C4-2B (cell line): ENCODE measurements around the gene SCP2D1.

ENCODE experiments used
- H3K27ac ChIP-seq: fragments of 450-650 bp; 2 replicates; pipeline ENCODE4 v1.5.1; 2017
- CTCF ChIP-seq: fragments of 450-650 bp; conservative IDR thresholded peaks from 2 replicates; pipeline ENCODE4 v1.5.1; 2017; ENCODE audit warnings: mild to moderate bottlenecking
- ZFX ChIP-seq: fragments of 450-650 bp; IDR thresholded peaks from 2 replicates; pipeline ENCODE4 v1.6.1; 2017

The SCP2D1 gene

GRCh38 chr20:18815194-18815942 is 1.8 kb downstream of the SCP2D1 start:
- H3K27ac ChIP-seq = no peak overlapping the region
- no peak for TF ChIP-seq CTCF
- TF ChIP-seq ZFX = no peak

GRCh38 chr20:18822832-18823231 is 9.2 kb downstream of the SCP2D1 start:
- H3K27ac ChIP-seq = no peak overlapping the region
- TF ChIP-seq ZFX (no peak), CTCF (no peak)

GRCh38 chr20:18831830-18832499 is 18.4 kb downstream of the SCP2D1 start:
- no peak for TF ChIP-seq ZFX
- no peak for TF ChIP-seq CTCF
- no peak overlapping the region for H3K27ac ChIP-seq

DNA sequence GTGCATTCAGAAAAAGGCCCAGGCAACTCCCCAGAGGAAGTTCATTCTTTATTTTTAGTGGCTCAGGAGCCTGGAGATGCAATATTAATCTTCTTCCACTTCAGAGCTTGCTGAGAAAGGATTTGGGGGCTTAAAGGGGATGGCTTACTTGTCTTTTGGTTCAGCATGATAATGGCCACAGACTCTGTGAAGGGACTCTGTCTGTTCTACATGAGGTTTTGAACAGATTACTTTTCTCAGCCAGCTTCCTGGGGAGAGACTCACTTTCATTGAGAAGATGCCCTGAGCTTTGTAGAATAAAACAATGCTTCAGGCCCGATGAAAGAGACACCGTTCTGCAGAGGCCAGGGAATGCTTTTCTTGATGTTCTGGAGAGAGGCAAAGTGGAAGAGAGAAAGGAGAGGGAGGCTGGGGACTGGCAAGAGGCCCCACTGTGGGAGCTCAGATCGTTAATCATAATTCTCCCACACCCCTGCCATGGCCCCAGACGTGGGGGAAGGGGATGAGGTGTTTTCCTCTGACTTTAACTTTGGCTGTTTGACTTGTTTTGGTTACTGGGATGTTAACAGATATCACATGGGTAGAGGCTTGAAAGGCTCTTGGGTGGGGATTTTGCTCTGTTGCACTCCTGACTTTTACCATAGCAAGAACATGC is 19.1 kb downstream of the SCP2D1 start:
- H3K27ac ChIP-seq = no peak overlapping the region
- TF ChIP-seq ZFX = no peak
- no peak for TF ChIP-seq CTCF

DNA sequence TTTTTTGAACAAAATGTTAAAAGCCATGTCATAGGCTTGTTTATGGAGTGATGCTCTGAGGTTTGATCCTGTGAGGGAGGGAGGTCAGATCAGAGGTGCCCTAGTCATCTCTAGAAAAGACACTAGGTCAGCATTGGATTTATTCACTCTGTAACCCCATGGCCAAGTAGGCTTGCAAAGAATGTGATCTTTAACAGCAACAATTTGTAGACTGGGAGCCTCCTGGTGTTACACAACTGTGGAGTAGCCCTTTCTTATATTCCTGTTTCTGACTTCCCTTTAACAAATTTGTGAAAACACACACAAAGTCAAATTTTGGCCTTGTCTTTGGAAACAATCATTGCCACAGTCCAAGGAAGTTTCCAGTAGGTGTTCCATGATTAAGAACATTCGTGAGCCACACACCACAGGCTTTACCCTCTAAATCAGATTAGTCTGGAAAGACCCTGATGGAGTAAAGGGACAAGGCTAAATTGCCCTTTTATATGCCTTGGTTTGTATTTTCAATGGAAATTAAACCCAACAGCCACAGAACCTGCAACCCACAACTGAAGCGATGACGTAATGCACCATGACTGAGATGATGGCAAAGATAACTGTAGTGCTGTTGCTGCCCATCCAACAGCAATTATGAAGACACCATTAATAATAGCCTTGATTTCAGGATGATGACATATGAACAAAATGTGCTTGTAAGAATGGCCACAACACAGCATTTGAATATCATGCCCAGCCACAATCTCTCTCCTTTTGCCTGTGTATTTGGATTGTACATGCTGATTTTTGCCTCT is 22.1 kb downstream of the SCP2D1 start:
- no peak overlapping the region for H3K27ac ChIP-seq
- TF ChIP-seq CTCF = no peak
- TF ChIP-seq ZFX = no peak

- TF ChIP-seq ZFX (no peak), CTCF (no peak)
- no peak overlapping the region for H3K27ac ChIP-seq
Observed at GRCh38 chr20:18837718-18838117, 24.1 kb downstream of the SCP2D1 start.
